Measurements from ENCODE around the gene AKR1C2. TPM values are rescaled to one million over a fixed set of nuclear protein-coding genes. Genes with fewer than 3 reads are reported as not detected.
"Not testable (repeated sequence)": the region's sequence is repeated elsewhere in the genome, so short reads cannot be mapped to it uniquely, and the experiment has no call there.

AKR1C2 gene
- polyA plus RNA-seq, 1 donor from 2014 or later, result 170 TPM

DNA sequence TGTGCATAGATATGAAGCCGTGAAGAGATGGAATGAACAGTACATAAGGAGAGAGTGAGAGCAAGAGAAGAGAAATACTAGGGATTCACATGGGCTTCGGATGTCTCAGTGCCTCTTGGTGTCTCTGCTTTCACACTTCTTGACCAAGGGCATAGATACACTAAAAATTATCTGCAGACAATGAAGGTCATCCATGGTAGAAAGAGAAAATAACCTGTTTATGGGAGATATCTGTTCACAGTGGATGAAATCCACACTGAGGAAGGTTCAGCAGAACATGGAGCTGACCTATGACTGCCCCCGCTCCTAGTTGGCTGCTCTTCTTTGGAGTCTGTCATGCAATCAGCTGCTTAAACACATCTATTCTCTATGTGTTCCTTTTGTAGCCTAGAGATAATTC is 34.4 kb downstream of the AKR1C2 start:
- not testable (repeated sequence) for H3K9me2 ChIP-seq (ENCODE audit: insufficient read depth, low read length); H3F3A ChIP-seq (ENCODE audit: insufficient read depth, low read length, poor library complexity, severe bottlenecking); H4K20me1 ChIP-seq (ENCODE audit: insufficient read depth); H2AFZ ChIP-seq (ENCODE audit: low read depth, low read length); H3K4me3 ChIP-seq (ENCODE audit: low read length); H3K9ac ChIP-seq (ENCODE audit: low read length); H3K4me2 ChIP-seq (ENCODE audit: low read length); H3K36me3 ChIP-seq (ENCODE audit: insufficient read depth, low read length); H3K27me3 ChIP-seq (ENCODE audit: insufficient read depth, low read depth, low read length); H3K27ac ChIP-seq (ENCODE audit: low read length); H3K79me2 ChIP-seq (replicated peaks; ENCODE audit: insufficient read depth, low read length); H3K9me3 ChIP-seq (ENCODE audit: low read length)

DNA sequence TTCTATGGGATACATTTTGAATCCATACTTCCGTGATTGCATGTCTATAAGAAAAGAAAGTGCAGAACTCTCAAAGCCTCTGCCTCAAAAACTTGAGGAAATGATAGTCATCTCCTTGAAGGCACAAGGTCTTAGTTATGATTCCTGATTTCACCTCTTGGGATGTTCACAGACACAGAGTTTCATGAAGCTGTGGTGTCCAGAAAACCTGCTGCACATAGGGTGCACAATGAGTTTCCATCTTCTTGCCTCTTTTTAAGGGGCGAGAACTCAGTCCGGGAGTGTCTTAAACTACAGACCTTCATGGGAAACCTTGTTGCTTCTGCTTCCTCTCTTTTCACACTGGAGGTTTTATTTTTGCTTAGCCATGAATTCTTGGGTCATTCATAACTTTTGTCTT is 36.5 kb downstream of the AKR1C2 start:
- peaks cover 13% of the 10 kb centered on the region for H3K79me2 ChIP-seq (replicated peaks; ENCODE audit: insufficient read depth, low read length)
- H3K27ac ChIP-seq (ENCODE audit: low read length); H2AFZ ChIP-seq (ENCODE audit: low read depth, low read length); H3K4me2 ChIP-seq (ENCODE audit: low read length); H3K9me2 ChIP-seq (ENCODE audit: insufficient read depth, low read length); H3K27me3 ChIP-seq (ENCODE audit: insufficient read depth, low read depth, low read length); H3K4me3 ChIP-seq (ENCODE audit: low read length); H3K9me3 ChIP-seq (ENCODE audit: low read length); H3K36me3 ChIP-seq (ENCODE audit: insufficient read depth, low read length); H3K9ac ChIP-seq (ENCODE audit: low read length); H4K20me1 ChIP-seq (ENCODE audit: insufficient read depth); H3F3A ChIP-seq (ENCODE audit: insufficient read depth, low read length, poor library complexity, severe bottlenecking): not testable (repeated sequence)

DNA sequence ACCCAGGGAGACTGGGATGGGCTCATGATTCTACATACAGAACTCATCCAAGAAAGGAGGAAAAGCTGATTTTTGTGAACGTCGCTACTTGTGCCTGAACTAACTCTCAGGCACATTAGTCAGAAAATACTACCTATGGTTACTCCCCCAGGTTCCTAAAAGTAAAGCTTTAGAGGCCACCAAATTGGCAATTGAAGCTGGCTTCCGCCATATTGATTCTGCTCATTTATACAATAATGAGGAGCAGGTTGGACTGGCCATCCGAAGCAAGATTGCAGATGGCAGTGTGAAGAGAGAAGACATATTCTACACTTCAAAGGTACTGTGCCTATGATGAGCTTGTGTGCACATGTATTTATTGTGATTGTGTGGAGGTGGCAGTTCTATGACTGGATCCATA is 37.9 kb downstream of the AKR1C2 start:
- Histone ChIP-seq H3K79me2 (replicated peaks; ENCODE audit: insufficient read depth, low read length) (peaks cover 13% of the 10 kb centered on the region), H3K4me3 (ENCODE audit: low read length) (peak overlapping the region; percentile 64)
- H2AFZ ChIP-seq (ENCODE audit: low read depth, low read length); H3F3A ChIP-seq (ENCODE audit: insufficient read depth, low read length, poor library complexity, severe bottlenecking); H3K27ac ChIP-seq (ENCODE audit: low read length); H3K9ac ChIP-seq (ENCODE audit: low read length); H3K9me3 ChIP-seq (ENCODE audit: low read length); H3K4me2 ChIP-seq (ENCODE audit: low read length); H3K36me3 ChIP-seq (ENCODE audit: insufficient read depth, low read length); H3K27me3 ChIP-seq (ENCODE audit: insufficient read depth, low read depth, low read length); H4K20me1 ChIP-seq (ENCODE audit: insufficient read depth); H3K9me2 ChIP-seq (ENCODE audit: insufficient read depth, low read length): not testable (repeated sequence)

DNA sequence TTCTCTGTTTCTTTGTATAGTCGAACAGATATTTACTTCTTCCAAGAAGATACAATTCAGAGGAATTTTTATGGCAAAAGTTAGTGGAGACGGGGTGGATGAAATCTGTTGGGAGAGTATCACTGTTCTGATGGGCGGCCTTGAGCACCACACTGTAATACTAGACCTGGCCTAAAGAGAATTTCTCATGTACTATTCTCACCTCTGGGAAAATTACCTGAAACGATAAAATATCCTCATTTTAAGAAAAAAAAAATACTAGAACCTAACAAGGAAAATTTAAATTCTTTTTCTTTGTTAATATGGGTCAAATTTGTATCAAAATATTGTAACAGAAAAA is 39.9 kb downstream of the AKR1C2 start:
- H3K36me3 ChIP-seq (ENCODE audit: insufficient read depth, low read length); H4K20me1 ChIP-seq (ENCODE audit: insufficient read depth); H2AFZ ChIP-seq (ENCODE audit: low read depth, low read length); H3F3A ChIP-seq (ENCODE audit: insufficient read depth, low read length, poor library complexity, severe bottlenecking); H3K27me3 ChIP-seq (ENCODE audit: insufficient read depth, low read depth, low read length); H3K9me2 ChIP-seq (ENCODE audit: insufficient read depth, low read length); H3K9me3 ChIP-seq (ENCODE audit: low read length): not testable (repeated sequence)
- Histone ChIP-seq H3K4me2 (ENCODE audit: low read length) (peak overlapping the region; percentile 95), H3K27ac (ENCODE audit: low read length) (peak overlapping the region; percentile 12), H3K9ac (ENCODE audit: low read length) (peak overlapping the region; percentile 17), H3K79me2 (replicated peaks; ENCODE audit: insufficient read depth, low read length) (peaks cover 13% of the 10 kb centered on the region), H3K4me3 (ENCODE audit: low read length) (peak overlapping the region; percentile 64)

DNA sequence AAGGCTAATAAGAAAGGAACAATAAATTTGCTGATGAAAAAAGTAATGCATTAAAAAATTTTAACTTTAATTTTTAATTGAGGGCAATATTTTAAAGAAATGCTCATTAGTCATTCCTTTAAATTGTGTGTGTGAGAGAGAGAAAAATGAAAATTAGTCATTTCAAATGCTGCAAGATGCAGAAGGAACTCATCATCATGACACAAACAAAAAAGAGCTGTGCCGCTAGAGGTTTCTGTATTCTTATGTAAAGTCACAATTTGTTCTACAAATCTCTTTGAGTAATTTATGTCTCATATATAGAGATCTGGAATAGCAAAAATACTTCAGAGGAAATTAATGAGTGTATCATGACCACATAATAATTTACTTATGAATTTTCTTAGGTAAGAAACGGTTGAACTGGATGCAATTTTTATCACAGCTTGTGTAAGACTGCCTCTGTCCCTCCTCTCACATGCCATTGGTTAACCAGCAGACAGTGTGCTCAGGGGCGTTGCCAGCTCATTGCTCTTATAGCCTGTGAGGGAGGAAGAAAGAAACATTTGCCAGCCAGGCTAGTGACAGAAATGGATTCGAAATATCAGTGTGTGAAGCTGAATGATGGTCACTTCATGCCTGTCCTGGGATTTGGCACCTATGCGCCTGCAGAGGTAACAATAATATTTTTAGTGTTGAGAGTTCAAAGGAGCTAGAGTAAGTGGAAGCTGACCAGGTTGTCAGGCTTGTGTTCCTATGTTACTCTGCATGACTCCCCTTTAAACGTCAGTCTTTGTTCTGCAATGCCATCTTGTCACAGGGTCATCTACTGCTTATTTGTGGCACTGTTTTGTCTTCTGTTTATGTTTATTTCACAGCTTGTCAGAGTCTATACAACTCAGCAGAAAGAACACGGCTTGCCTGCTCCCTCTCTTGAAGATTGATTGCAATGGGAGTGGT is 40.5 kb downstream of the AKR1C2 start, which contains the start of gene AKR1C1:
Gene AKR1C1 (plus strand): TSS at position 540 of the 939 bp plus-strand sequence. CDS start 30 bp downstream, at position 570.
- H2AFZ ChIP-seq (ENCODE audit: low read depth, low read length), result not testable (repeated sequence)
- peak within 1 kb of the TSS; percentile 64 for H3K4me3 ChIP-seq (ENCODE audit: low read length)

DNA sequence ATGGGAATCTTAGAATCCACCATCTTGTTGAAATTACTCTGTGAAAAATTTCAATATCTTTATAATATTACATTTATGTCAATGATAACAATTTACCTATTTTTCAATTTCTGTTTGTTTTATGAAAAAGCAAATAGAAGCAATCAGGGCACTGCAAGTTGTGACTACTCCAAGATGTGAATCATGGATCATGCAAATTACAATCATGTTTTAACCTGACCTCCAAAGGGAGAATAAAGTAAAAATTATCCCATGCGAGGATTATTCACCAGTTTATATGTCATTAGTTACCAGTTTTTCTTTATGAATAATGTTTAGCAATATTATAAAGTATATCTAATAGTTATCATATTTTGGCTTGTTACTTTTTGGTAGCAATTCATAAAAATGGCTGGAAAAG is 41.3 kb downstream of the AKR1C2 start:
- not testable (repeated sequence) for H3K27me3 ChIP-seq (ENCODE audit: insufficient read depth, low read depth, low read length); H3K9ac ChIP-seq (ENCODE audit: low read length); H2AFZ ChIP-seq (ENCODE audit: low read depth, low read length); H3K36me3 ChIP-seq (ENCODE audit: insufficient read depth, low read length); H3K4me2 ChIP-seq (ENCODE audit: low read length); H3K9me3 ChIP-seq (ENCODE audit: low read length); H3K4me3 ChIP-seq (ENCODE audit: low read length); H3F3A ChIP-seq (ENCODE audit: insufficient read depth, low read length, poor library complexity, severe bottlenecking); H3K9me2 ChIP-seq (ENCODE audit: insufficient read depth, low read length); H4K20me1 ChIP-seq (ENCODE audit: insufficient read depth); H3K27ac ChIP-seq (ENCODE audit: low read length)
- H3K79me2 ChIP-seq (replicated peaks; ENCODE audit: insufficient read depth, low read length), result peaks cover 13% of the 10 kb centered on the region

More for the DNA sequence above, 40.5 kb downstream of the AKR1C2 start, which contains the start of gene AKR1C1:
- peak within 1 kb of the TSS; percentile 95 for H3K4me2 ChIP-seq (ENCODE audit: low read length)
- not testable (repeated sequence) for H3K36me3 ChIP-seq (ENCODE audit: insufficient read depth, low read length); H3K9me3 ChIP-seq (ENCODE audit: low read length); H3K27me3 ChIP-seq (ENCODE audit: insufficient read depth, low read depth, low read length); H4K20me1 ChIP-seq (ENCODE audit: insufficient read depth); H3F3A ChIP-seq (ENCODE audit: insufficient read depth, low read length, poor library complexity, severe bottlenecking); H3K9me2 ChIP-seq (ENCODE audit: insufficient read depth, low read length)
- TF ChIP-seq, protein P1, sequence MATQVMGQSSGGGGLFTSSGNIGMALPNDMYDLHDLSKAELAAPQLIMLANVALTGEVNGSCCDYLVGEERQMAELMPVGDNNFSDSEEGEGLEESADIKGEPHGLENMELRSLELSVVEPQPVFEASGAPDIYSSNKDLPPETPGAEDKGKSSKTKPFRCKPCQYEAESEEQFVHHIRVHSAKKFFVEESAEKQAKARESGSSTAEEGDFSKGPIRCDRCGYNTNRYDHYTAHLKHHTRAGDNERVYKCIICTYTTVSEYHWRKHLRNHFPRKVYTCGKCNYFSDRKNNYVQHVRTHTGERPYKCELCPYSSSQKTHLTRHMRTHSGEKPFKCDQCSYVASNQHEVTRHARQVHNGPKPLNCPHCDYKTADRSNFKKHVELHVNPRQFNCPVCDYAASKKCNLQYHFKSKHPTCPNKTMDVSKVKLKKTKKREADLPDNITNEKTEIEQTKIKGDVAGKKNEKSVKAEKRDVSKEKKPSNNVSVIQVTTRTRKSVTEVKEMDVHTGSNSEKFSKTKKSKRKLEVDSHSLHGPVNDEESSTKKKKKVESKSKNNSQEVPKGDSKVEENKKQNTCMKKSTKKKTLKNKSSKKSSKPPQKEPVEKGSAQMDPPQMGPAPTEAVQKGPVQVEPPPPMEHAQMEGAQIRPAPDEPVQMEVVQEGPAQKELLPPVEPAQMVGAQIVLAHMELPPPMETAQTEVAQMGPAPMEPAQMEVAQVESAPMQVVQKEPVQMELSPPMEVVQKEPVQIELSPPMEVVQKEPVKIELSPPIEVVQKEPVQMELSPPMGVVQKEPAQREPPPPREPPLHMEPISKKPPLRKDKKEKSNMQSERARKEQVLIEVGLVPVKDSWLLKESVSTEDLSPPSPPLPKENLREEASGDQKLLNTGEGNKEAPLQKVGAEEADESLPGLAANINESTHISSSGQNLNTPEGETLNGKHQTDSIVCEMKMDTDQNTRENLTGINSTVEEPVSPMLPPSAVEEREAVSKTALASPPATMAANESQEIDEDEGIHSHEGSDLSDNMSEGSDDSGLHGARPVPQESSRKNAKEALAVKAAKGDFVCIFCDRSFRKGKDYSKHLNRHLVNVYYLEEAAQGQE (IDR thresholded peaks at IDR 0.05; ENCODE audit: borderline replicate concordance), result peak; percentile 32
- peak; percentile 82 for TF ChIP-seq POLR2AphosphoS5 (IDR thresholded peaks at IDR 0.05)
- H3K27ac ChIP-seq (ENCODE audit: low read length), result peak within 1 kb of the TSS; percentile 49
- H3K9ac ChIP-seq (ENCODE audit: low read length), result peak within 1 kb of the TSS; percentile 47
- H3K79me2 ChIP-seq (replicated peaks; ENCODE audit: insufficient read depth, low read length), result peaks cover 13% of the 10 kb centered on the region

DNA sequence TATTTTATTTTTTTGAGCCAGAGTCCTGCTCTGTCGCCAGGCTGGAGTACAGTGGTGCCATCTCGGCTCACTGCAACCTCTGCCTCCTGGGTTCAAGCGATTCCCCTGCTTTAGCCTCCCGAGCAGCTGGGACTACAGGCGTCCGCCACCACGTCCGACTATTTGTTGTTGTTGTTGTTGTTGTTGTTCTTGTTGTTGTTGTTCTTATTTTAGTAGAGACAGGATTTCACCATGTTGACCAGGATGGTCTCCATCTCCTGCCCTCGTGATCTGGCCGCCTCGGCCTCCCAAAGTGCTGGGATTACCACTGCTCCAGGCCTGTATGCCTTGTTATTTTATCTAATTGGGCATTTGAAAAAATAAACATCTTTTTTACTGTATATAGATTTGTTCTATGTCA is 42.1 kb downstream of the AKR1C2 start:
- not testable (repeated sequence) for H3K27ac ChIP-seq (ENCODE audit: low read length); H3K9ac ChIP-seq (ENCODE audit: low read length); H3K9me3 ChIP-seq (ENCODE audit: low read length); H3F3A ChIP-seq (ENCODE audit: insufficient read depth, low read length, poor library complexity, severe bottlenecking); H2AFZ ChIP-seq (ENCODE audit: low read depth, low read length); H3K36me3 ChIP-seq (ENCODE audit: insufficient read depth, low read length); H3K27me3 ChIP-seq (ENCODE audit: insufficient read depth, low read depth, low read length); H3K4me3 ChIP-seq (ENCODE audit: low read length); H3K9me2 ChIP-seq (ENCODE audit: insufficient read depth, low read length); H4K20me1 ChIP-seq (ENCODE audit: insufficient read depth); H3K4me2 ChIP-seq (ENCODE audit: low read length)
- peaks cover 13% of the 10 kb centered on the region for H3K79me2 ChIP-seq (replicated peaks; ENCODE audit: insufficient read depth, low read length)

Measured in neural cell (in vitro differentiated cells).